ENCODE measurements around the gene NUAK1. TPM values are rescaled to one million over a fixed set of nuclear protein-coding genes. Genes with fewer than 3 reads are reported as not detected.

NUAK1 gene
- 1 to 10 TPM; 5.3 to 9.1 TPM for total RNA-seq

- Histone ChIP-seq H3K9me3 (no peaks in the 10 kb centered on the region), H3K4me1 (peaks cover 36% of the 10 kb centered on the region), H3K4me3 (peak within 1 kb of the TSS; percentile 39 to 45), H3K36me3 (replicated peaks in 1 of 2; ENCODE audit: insufficient read depth in 1 of 2, low read depth in 2 of 2) (no peaks in the 10 kb centered on the region), H3K27me3 (no peaks in the 10 kb centered on the region), H3K27ac (peak within 1 kb of the TSS; percentile 94 to 96 (median 95))
- TF ChIP-seq CTCF (IDR thresholded peaks at IDR 0.05), result peak in 2 of 7 experiments; percentile 7 to 21
- TF ChIP-seq POLR2A (IDR thresholded peaks at IDR 0.05), result peak in 1 of 3 donors; percentile 28
- intact Hi-C loops (cut with DNase I), result loop anchor here (10.0 kb wide), 1 partner anchor 714 kb away; no protein-coding TSS in a partner anchor
- ATAC-seq, result peak; percentile 72
- 1% methylated on average over 20 to 61 of the region's 106 CpGs for WGBS, 2 donors
- peak; percentile 68 to 75 (median 68) for DNase-seq
Observed at GRCh38 chr12:106138633-106139421, at the start of gene NUAK1. Gene NUAK1, minus strand, starts transcription at chr12:106138954. Its CDS starts 301 bp downstream, at chr12:106138653.

DNA sequence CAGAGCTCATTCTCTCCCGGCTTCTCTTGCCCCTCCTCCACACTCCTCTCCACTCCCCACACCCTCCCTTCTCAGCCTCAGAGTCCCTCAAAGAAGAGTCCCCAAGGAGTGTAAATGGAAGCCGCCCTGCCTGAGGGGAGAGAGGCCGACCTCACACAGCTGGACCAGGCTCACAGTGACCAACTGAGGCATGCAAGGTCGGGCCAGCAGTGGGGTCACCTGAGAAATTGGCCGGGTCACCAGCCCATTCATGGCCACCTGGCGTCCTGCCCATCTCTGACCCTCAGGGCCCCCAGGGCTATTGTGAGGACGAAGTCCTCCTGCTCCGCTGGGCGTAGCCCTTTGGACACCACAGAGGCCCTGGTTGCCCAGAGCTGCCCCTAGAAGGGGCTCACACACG, 49.5 kb upstream of the NUAK1 start:
- ATAC-seq (no peak), DNase-seq (no peak)
- intact Hi-C loops (cut with DNase I), result no loop called here
- H3K4me3 ChIP-seq, result no peak overlapping the region
- TF ChIP-seq POLR2A (IDR thresholded peaks at IDR 0.05), result no peak
- no peak overlapping the region for H3K27ac ChIP-seq
- no peaks in the 10 kb centered on the region for H3K9me3 ChIP-seq
- 60 to 63% methylated on average over 4 to 10 of the region's 10 CpGs for WGBS, 2 donors
- no peaks in the 10 kb centered on the region for H3K36me3 ChIP-seq (replicated peaks in 1 of 2; ENCODE audit: insufficient read depth in 1 of 2, low read depth in 2 of 2)
- H3K27me3 ChIP-seq, result no peaks in the 10 kb centered on the region
- H3K4me1 ChIP-seq, result no peaks in the 10 kb centered on the region

DNA sequence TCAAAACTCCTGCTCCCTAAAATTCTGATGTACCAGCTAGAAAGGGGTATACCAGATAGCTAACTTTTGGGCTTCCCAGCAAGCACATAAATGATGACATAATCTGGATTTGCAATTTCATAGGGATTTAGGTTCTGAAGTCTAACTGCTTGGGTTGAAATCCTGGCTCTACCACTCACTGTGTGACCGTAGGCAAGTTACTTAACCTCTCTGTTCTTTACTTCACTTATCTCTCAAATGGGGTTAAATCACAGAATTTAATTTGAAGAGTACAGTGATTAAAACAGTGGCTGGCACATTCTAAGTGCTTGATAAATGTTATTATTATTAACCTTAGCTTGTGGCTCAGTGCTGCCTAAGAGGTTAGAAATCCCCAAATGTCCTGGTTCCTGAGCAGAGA, 49.1 kb upstream of the NUAK1 start:
- H3K4me3 ChIP-seq, result no peak overlapping the region
- no peaks in the 10 kb centered on the region for H3K27me3 ChIP-seq
- H3K9me3 ChIP-seq, result no peaks in the 10 kb centered on the region
- ATAC-seq (no peak), DNase-seq (no peak)
- H3K27ac ChIP-seq, result no peak overlapping the region
- H3K4me1 ChIP-seq, result no peaks in the 10 kb centered on the region
- intact Hi-C loops (cut with DNase I), result no loop called here
- H3K36me3 ChIP-seq (replicated peaks in 1 of 2; ENCODE audit: insufficient read depth in 1 of 2, low read depth in 2 of 2), result no peaks in the 10 kb centered on the region
- 94 to 100% methylated on average over 1 of the region's 1 CpG for WGBS, 2 donors
- no peak for TF ChIP-seq CTCF (IDR thresholded peaks at IDR 0.05)
- TF ChIP-seq POLR2A (IDR thresholded peaks at IDR 0.05), result no peak

GRCh38 chr12:106187155-106187789, 48.5 kb upstream of the NUAK1 start:
- 48 to 54% methylated on average over 6 of the region's 6 CpGs for WGBS, 2 donors

DNA sequence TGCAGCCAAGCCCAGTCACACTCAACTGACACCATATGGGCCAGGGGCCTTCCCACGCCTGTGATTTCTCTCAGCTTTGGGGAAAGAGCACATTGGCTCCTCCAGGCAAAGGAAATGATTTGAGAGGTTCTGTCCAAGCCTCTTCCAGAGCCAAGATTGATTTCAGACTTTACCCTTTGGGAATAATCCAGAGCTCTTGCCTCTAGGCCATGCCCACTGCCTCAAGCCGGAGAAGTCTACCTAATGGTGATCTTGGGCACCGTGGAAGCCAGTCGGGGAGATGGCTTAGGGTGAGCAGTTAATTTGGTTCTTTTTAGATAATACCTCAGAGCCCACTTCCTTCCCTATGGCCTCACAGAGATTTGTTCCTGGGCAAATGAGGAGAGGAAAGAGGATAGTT, 45.0 kb upstream of the NUAK1 start:
- no peak for ATAC-seq
- Histone ChIP-seq H3K27me3 (no peaks in the 10 kb centered on the region), H3K4me1 (no peaks in the 10 kb centered on the region), H3K9me3 (no peaks in the 10 kb centered on the region), H3K36me3 (replicated peaks in 1 of 2; ENCODE audit: insufficient read depth in 1 of 2, low read depth in 2 of 2) (no peaks in the 10 kb centered on the region), H3K4me3 (no peak overlapping the region), H3K27ac (no peak overlapping the region)
- WGBS, 2 donors, result 91 to 95% methylated on average over 4 of the region's 4 CpGs
- intact Hi-C loops (cut with DNase I), result no loop called here
- DNase-seq, result no peak
- TF ChIP-seq CTCF (IDR thresholded peaks at IDR 0.05) (no peak), POLR2A (IDR thresholded peaks at IDR 0.05) (no peak)

More at GRCh38 chr12:106187155-106187789, 48.5 kb upstream of the NUAK1 start:
- no peak for TF ChIP-seq POLR2A (IDR thresholded peaks at IDR 0.05)
- intact Hi-C loops (cut with DNase I), result no loop called here
- Histone ChIP-seq H3K9me3 (no peaks in the 10 kb centered on the region), H3K4me3 (no peak overlapping the region), H3K27ac (no peak overlapping the region), H3K4me1 (no peaks in the 10 kb centered on the region), H3K27me3 (no peaks in the 10 kb centered on the region), H3K36me3 (replicated peaks in 1 of 2; ENCODE audit: insufficient read depth in 1 of 2, low read depth in 2 of 2) (no peaks in the 10 kb centered on the region)
- ATAC-seq (no peak), DNase-seq (no peak)
